ENCODE results near the gene FHIT.

The FHIT gene

DNA sequence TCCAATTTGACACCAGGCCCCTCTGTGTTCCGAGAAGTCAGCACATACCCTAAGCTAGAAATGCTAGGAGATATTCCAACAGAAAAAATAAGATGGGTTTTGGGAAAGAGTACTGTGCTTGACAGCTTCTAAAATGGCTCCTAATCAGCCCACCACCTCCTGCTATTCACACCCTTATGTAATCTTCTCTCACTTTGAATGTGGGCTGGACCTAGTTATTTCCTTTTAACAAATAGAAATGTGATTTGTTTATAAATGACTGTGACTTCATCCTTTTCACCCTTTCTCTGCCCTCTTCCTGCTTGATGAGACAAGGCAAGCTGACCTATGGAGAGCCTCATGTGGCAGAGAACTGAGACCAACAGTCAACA is 961.1 kb downstream of the FHIT start:
- H3K4me3 ChIP-seq (ENCODE audit: low read depth, low read length) = no peak overlapping the region
- TF ChIP-seq, protein P1, sequence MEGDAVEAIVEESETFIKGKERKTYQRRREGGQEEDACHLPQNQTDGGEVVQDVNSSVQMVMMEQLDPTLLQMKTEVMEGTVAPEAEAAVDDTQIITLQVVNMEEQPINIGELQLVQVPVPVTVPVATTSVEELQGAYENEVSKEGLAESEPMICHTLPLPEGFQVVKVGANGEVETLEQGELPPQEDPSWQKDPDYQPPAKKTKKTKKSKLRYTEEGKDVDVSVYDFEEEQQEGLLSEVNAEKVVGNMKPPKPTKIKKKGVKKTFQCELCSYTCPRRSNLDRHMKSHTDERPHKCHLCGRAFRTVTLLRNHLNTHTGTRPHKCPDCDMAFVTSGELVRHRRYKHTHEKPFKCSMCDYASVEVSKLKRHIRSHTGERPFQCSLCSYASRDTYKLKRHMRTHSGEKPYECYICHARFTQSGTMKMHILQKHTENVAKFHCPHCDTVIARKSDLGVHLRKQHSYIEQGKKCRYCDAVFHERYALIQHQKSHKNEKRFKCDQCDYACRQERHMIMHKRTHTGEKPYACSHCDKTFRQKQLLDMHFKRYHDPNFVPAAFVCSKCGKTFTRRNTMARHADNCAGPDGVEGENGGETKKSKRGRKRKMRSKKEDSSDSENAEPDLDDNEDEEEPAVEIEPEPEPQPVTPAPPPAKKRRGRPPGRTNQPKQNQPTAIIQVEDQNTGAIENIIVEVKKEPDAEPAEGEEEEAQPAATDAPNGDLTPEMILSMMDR (IDR thresholded peaks at IDR 0.05; ENCODE audit: borderline replicate concordance, insufficient read depth, low read depth, low read length) = no peak

DNA sequence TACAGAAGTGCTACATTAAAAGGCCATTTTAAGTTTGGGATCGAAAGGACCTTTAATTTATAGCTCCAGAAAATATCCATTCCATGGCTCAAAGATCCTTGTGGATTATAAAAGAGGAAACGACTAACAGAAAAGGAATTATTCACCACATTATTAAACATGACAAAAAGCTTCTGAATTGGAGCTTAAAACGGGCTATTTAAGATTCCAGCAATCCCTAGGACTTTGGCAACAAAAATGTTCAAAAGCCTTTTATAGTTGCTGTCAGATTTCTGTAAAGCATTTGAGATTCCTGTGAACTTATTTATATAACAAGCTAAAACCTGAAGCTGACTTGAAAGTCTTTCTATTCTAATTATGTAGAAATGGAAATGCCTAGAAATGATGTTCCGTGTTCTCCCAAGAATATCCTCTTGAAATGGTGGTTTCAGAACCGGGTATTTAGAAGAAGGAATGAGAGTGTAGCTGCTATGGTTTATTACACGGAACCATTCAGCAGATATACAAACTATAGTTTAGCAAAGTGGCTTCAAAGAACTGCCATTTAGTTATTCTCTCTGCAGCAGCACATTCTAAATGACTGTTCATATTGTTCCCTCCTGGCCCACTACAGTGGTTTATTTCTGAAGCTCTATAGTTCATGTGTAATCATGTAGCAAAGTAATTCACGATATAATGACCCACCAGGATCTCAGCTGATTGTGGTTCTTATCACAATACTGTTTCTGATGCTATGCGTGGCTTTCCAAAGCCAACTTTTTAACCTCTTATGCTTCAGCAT is 961.7 kb downstream of the FHIT start:
- TF ChIP-seq, protein P1 (IDR thresholded peaks at IDR 0.05; ENCODE audit: borderline replicate concordance, insufficient read depth, low read depth, low read length) = no peak

DNA sequence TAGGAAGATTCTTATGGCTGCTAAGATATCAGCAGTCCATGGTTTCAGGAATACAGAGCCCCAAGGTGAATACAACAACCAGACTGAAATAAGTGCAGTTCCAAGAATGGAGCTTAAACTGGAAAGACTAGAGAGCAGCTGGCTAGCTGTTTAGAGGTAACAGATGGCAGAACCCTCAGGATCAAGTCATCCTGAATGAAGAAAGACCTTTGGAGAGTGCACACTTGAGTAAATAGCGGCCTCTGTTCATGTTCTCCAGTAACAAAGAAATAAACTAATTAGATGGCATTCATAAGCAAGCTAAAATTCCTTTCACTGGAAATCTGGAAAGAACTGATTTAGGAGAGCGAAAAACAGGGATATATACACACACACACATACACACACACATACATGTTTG is 968.4 kb downstream of the FHIT start:
- TF ChIP-seq, protein P1 (IDR thresholded peaks at IDR 0.05; ENCODE audit: borderline replicate concordance, insufficient read depth, low read depth, low read length) = no peak

More for the DNA sequence above, 961.7 kb downstream of the FHIT start:
- no peak overlapping the region for H3K4me3 ChIP-seq (ENCODE audit: low read depth, low read length)

DNA sequence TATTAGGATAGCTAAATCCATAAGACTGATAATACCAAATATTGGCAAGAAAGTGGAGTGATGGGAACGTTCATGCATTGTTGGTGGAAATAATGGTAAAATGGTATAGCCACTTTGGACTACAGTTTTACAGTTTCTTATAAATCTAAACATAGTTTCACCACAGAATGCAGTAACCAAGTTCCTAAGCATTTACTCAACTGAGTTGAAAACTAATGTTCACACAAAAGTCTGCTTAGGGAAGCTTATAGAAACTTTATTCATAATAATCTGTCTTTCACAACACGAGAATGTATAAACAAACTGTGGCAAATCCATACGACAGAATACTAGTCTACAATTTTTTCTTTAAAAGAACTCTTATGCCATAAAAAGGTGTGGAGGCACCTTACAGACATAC is 969.3 kb downstream of the FHIT start:
- H3K4me3 ChIP-seq (ENCODE audit: low read depth, low read length) = no peak overlapping the region
- TF ChIP-seq, protein P1 (IDR thresholded peaks at IDR 0.05; ENCODE audit: borderline replicate concordance, insufficient read depth, low read depth, low read length) = no peak

More for the DNA sequence above, 968.4 kb downstream of the FHIT start:
- no peak overlapping the region for H3K4me3 ChIP-seq (ENCODE audit: low read depth, low read length)

DNA sequence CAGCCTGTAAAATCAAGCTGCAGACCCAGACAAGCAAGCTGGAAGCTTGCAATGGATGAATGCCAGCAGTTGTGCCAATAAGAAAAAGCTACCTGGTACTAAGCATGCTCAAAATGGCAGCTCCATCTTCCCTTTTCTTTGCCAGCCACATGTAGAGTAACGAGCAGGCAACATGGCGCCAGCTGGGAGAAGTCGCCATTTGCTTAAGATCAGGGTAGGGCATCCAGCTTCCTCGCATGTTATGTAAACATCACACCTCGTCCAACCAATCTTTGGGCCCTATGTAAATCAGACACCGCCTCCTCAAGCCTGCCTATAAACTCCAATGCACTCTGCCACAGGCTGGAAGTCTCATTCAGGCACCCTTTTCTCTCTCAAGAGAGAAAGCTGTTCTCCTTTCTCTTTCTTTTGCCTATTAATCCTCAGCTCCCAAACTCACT is 973.9 kb downstream of the FHIT start:
- no peak overlapping the region for H3K4me3 ChIP-seq (ENCODE audit: low read depth, low read length)
- TF ChIP-seq, protein P1 (IDR thresholded peaks at IDR 0.05; ENCODE audit: borderline replicate concordance, insufficient read depth, low read depth, low read length) = no peak

DNA sequence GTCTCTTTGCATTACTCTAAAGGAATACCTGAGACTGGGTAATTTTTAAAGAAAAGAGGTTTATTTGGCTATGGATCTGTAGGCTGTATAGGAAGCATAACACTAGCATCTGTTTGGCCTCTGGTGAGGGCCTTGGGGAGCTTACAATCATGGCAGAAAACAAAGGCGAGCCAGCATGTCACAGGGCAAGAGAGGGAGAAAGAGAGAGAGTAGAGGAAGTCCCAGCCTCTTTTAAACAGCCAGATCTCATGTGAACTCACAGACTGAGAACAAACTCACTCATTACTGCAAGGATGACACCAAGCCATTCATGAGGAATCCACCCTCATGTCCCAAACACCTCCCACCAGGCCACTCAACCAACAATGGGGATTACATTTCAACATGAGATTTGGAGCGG is 974.6 kb downstream of the FHIT start:
- TF ChIP-seq, protein P1 (IDR thresholded peaks at IDR 0.05; ENCODE audit: borderline replicate concordance, insufficient read depth, low read depth, low read length) = no peak
- H3K4me3 ChIP-seq (ENCODE audit: low read depth, low read length) = no peak overlapping the region

DNA sequence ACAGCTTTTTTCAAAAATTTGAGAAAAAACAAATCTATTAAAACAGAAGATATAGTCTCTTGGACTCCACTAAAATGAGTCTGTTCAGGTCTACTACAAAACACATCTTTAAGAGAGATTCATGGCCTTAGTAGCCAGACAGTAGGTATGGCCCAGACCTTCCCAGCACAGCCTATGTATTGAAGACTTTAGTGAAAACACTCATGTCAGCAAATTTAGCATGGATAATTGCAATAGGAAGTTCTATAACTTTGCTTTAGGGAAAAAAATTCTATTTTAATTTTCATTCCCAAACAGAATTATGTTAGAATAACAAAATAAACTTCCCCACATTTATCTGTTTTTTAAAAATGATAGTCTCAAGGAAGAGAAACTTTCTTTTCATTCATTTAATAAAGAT is 976.6 kb downstream of the FHIT start:
- TF ChIP-seq, protein P1 (IDR thresholded peaks at IDR 0.05; ENCODE audit: borderline replicate concordance, insufficient read depth, low read depth, low read length) = no peak
- H3K4me3 ChIP-seq (ENCODE audit: low read depth, low read length) = no peak overlapping the region
